Stimulated activated naive CD8-positive, alpha-beta T cell treated with anti-CD3 and anti-CD28 coated beads, Interleukin-15, Interleukin-2, amounts not matched to agents 100 ng/mL and 50 ng/mL, for 24 hours (primary cell): ENCODE measurements around the gene PIP4K2C.

Experiments used
- H3K27ac Mint-ChIP-seq: one replicate; pipeline ENCODE4 v1.8.0; 2021; ENCODE audit warnings: mild to moderate bottlenecking, mixed read lengths
- H3K27me3 Mint-ChIP-seq: one replicate; pipeline ENCODE4 v1.8.0; 2021; ENCODE audit warnings: mixed read lengths
- H3K36me3 Mint-ChIP-seq: one replicate; pipeline ENCODE4 v1.8.0; 2021; ENCODE audit warnings: low read depth, mixed read lengths
- H3K4me1 Mint-ChIP-seq: one replicate; pipeline ENCODE4 v1.8.0; 2021; ENCODE audit warnings: low read depth, mixed read lengths
- H3K4me3 Mint-ChIP-seq: one replicate; pipeline ENCODE4 v1.8.0; 2021; ENCODE audit warnings: mild to moderate bottlenecking, mixed read lengths
- H3K9me3 Mint-ChIP-seq: one replicate; pipeline ENCODE4 v1.8.0; 2021; ENCODE audit warnings: mixed read lengths

The PIP4K2C gene

GRCh38 chr12:57607958-57608663 lies 17.1 kb downstream of the PIP4K2C start:
- no peak overlapping the region for H3K27ac Mint-ChIP-seq
- no peaks in the 10 kb centered on the region for H3K9me3 Mint-ChIP-seq
- peaks cover 37% of the 10 kb centered on the region for H3K4me1 Mint-ChIP-seq
- no peak overlapping the region for H3K4me3 Mint-ChIP-seq
- peaks cover 5% of the 10 kb centered on the region for H3K36me3 Mint-ChIP-seq
- peaks cover 11% of the 10 kb centered on the region for H3K27me3 Mint-ChIP-seq

- no peak overlapping the region for H3K27ac Mint-ChIP-seq
- no peaks in the 10 kb centered on the region for H3K36me3 Mint-ChIP-seq
- H3K4me3 Mint-ChIP-seq = no peak overlapping the region
- H3K4me1 Mint-ChIP-seq = peaks cover 31% of the 10 kb centered on the region
- H3K27me3 Mint-ChIP-seq = peaks cover 12% of the 10 kb centered on the region
- H3K9me3 Mint-ChIP-seq = no peaks in the 10 kb centered on the region
Observed at GRCh38 chr12:57609101-57609780, 18.2 kb downstream of the PIP4K2C start.

- Mint-ChIP-seq H3K4me1 (peaks cover 28% of the 10 kb centered on the region), H3K27ac (no peak overlapping the region), H3K27me3 (peaks cover 14% of the 10 kb centered on the region), H3K36me3 (no peaks in the 10 kb centered on the region), H3K9me3 (no peaks in the 10 kb centered on the region), H3K4me3 (peak overlapping the region; percentile 70)
Observed at GRCh38 chr12:57609781-57610553, 19.0 kb downstream of the PIP4K2C start.

- no peaks in the 10 kb centered on the region for H3K9me3 Mint-ChIP-seq
- H3K27me3 Mint-ChIP-seq = peaks cover 14% of the 10 kb centered on the region
- peaks cover 21% of the 10 kb centered on the region for H3K4me1 Mint-ChIP-seq
- H3K27ac Mint-ChIP-seq = no peak overlapping the region
- no peaks in the 10 kb centered on the region for H3K36me3 Mint-ChIP-seq
- peak overlapping the region; percentile 70 for H3K4me3 Mint-ChIP-seq
Observed at GRCh38 chr12:57610554-57611107, 19.6 kb downstream of the PIP4K2C start.

- H3K4me1 Mint-ChIP-seq = peaks cover 16% of the 10 kb centered on the region
- peak within 1 kb of the TSS; percentile 70 for H3K4me3 Mint-ChIP-seq
- no peaks in the 10 kb centered on the region for H3K9me3 Mint-ChIP-seq
- peak within 1 kb of the TSS; percentile 67 for H3K27ac Mint-ChIP-seq
- peaks cover 14% of the 10 kb centered on the region for H3K27me3 Mint-ChIP-seq
- no peaks in the 10 kb centered on the region for H3K36me3 Mint-ChIP-seq
Observed at GRCh38 chr12:57611108-57611826, 20.3 kb downstream of the PIP4K2C start, which contains the start of gene ARHGEF25. ARHGEF25 (plus strand) TSS chr12:57611435; CDS start chr12:57611895, 460 bp downstream.

- Mint-ChIP-seq H3K27me3 (peaks cover 14% of the 10 kb centered on the region), H3K27ac (peak overlapping the region; percentile 67), H3K36me3 (no peaks in the 10 kb centered on the region), H3K4me1 (peaks cover 14% of the 10 kb centered on the region), H3K4me3 (peak overlapping the region; percentile 60), H3K9me3 (no peaks in the 10 kb centered on the region)
Observed at GRCh38 chr12:57611827-57612710, 21.1 kb downstream of the PIP4K2C start.

GRCh38 chr12:57612711-57613426 lies 21.9 kb downstream of the PIP4K2C start:
- Mint-ChIP-seq H3K27me3 (peaks cover 20% of the 10 kb centered on the region), H3K4me1 (peaks cover 14% of the 10 kb centered on the region), H3K9me3 (no peaks in the 10 kb centered on the region), H3K36me3 (no peaks in the 10 kb centered on the region), H3K27ac (no peak overlapping the region), H3K4me3 (no peak overlapping the region)

GRCh38 chr12:57613427-57614109 lies 22.6 kb downstream of the PIP4K2C start:
- H3K9me3 Mint-ChIP-seq = no peaks in the 10 kb centered on the region
- peaks cover 25% of the 10 kb centered on the region for H3K27me3 Mint-ChIP-seq
- no peak overlapping the region for H3K4me3 Mint-ChIP-seq

GRCh38 chr12:57614178-57614947 lies 23.4 kb downstream of the PIP4K2C start:
- Mint-ChIP-seq H3K9me3 (no peaks in the 10 kb centered on the region), H3K36me3 (no peaks in the 10 kb centered on the region), H3K4me3 (no peak overlapping the region), H3K27ac (no peak overlapping the region), H3K4me1 (peaks cover 14% of the 10 kb centered on the region), H3K27me3 (peaks cover 32% of the 10 kb centered on the region)

More at GRCh38 chr12:57613427-57614109, 22.6 kb downstream of the PIP4K2C start:
- H3K36me3 Mint-ChIP-seq = no peaks in the 10 kb centered on the region
- peaks cover 14% of the 10 kb centered on the region for H3K4me1 Mint-ChIP-seq
- no peak overlapping the region for H3K27ac Mint-ChIP-seq

GRCh38 chr12:57614948-57615500 lies 24.0 kb downstream of the PIP4K2C start:
- no peaks in the 10 kb centered on the region for H3K36me3 Mint-ChIP-seq
- H3K9me3 Mint-ChIP-seq = no peaks in the 10 kb centered on the region
- peaks cover 36% of the 10 kb centered on the region for H3K27me3 Mint-ChIP-seq
- H3K4me1 Mint-ChIP-seq = peaks cover 14% of the 10 kb centered on the region
- no peak overlapping the region for H3K27ac Mint-ChIP-seq
- H3K4me3 Mint-ChIP-seq = no peak overlapping the region

GRCh38 chr12:57615637-57616036 lies 24.6 kb downstream of the PIP4K2C start:
- no peaks in the 10 kb centered on the region for H3K36me3 Mint-ChIP-seq
- no peaks in the 10 kb centered on the region for H3K9me3 Mint-ChIP-seq
- peaks cover 15% of the 10 kb centered on the region for H3K4me1 Mint-ChIP-seq
- H3K4me3 Mint-ChIP-seq = no peak overlapping the region
- H3K27ac Mint-ChIP-seq = no peak overlapping the region
- peaks cover 38% of the 10 kb centered on the region for H3K27me3 Mint-ChIP-seq
